ENCODE results near the gene GPR37. TPM values are rescaled to one million over a fixed set of nuclear protein-coding genes. Genes with fewer than 3 reads are reported as not detected.

The GPR37 gene
- polyA plus RNA-seq, 1 of the 3 experiments (the other 2 are of a cell fraction): 0.03 TPM

DNA sequence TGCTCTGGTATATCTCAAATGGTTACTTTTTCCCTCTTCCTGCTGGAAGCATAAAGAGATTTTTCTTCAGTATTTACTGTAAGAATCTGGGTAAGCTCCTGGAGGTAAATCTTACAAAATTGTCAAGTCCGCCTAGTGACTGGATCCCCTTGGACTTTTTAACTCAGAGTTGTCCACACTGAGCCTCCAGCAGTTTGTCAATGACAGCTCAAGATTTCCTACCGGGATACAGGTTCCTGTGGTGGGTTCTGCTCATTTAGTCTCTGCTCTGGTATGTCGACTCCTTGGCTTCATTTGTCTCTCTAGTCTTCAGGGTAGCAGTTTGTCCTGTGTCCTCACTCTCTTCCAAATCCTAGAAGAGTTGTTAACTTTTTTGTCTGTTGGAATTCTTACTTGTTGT is 27.0 kb downstream of the GPR37 start:
- H2AFZ ChIP-seq (ENCODE audit: low read depth): no peak overlapping the region

DNA sequence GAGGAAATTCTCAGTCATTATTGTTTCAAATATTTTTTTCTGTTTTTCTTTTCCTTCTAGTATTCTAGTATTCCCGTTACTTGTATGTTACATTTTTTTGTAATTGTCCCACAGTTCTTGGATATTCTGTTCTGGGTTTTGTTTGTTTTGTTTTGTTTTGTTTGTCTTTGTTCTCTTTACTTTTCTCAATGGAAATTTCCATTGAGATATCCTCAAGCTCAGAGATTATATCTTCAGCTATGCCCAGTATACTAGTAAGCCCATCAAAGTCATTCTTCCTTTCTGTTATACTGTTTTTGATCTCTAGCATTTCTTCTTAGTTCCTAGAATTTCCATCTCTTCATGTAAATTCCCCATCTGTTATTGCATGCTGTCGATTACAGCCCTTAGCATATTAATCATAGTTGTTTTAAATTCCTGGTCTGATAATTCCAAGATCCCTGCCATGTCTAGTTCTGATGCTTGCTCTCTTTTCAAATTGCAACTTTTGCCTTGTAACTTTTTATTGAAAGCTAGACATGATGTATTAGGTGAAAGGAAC is 27.8 kb downstream of the GPR37 start:
- POLR2A ChIA-PET: no interaction called here
- H3K27me3 ChIP-seq (ENCODE audit: insufficient read depth): no peaks in the 10 kb centered on the region
- WGBS (ENCODE audit: low lambda C conversion rate): 39% methylated on average over 2 of the region's 2 CpGs
- no peaks in the 10 kb centered on the region for H3K9me2 ChIP-seq
- no peaks in the 10 kb centered on the region for H3K4me1 ChIP-seq (ENCODE audit: control insufficient read depth in 1 of 2, insufficient read depth in 2 of 2, low read depth in 1 of 2, low read length in 1 of 2)
- CTCF ChIA-PET: no interaction called here
- H3K9ac ChIP-seq: no peak overlapping the region
- no peak overlapping the region for H3K4me3 ChIP-seq (ENCODE audit: low read depth in 2 of 2, low read length in 1 of 2)
- H4K20me1 ChIP-seq (ENCODE audit: insufficient read depth): no peaks in the 10 kb centered on the region
- TF ChIP-seq, protein P1, sequence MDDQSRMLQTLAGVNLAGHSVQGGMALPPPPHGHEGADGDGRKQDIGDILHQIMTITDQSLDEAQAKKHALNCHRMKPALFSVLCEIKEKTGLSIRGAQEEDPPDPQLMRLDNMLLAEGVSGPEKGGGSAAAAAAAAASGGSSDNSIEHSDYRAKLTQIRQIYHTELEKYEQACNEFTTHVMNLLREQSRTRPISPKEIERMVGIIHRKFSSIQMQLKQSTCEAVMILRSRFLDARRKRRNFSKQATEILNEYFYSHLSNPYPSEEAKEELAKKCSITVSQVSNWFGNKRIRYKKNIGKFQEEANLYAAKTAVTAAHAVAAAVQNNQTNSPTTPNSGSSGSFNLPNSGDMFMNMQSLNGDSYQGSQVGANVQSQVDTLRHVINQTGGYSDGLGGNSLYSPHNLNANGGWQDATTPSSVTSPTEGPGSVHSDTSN (IDR thresholded peaks at IDR 0.05): no peak
- TF ChIP-seq TEAD4 (IDR thresholded peaks at IDR 0.05; ENCODE audit: borderline replicate concordance, insufficient read depth): no peak
- TF ChIP-seq, protein P2, sequence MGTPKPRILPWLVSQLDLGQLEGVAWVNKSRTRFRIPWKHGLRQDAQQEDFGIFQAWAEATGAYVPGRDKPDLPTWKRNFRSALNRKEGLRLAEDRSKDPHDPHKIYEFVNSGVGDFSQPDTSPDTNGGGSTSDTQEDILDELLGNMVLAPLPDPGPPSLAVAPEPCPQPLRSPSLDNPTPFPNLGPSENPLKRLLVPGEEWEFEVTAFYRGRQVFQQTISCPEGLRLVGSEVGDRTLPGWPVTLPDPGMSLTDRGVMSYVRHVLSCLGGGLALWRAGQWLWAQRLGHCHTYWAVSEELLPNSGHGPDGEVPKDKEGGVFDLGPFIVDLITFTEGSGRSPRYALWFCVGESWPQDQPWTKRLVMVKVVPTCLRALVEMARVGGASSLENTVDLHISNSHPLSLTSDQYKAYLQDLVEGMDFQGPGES (IDR thresholded peaks at IDR 0.05; ENCODE audit: low read depth, low read length): no peak
- TF ChIP-seq MEF2A (IDR thresholded peaks at IDR 0.05; ENCODE audit: borderline replicate concordance, low read depth): no peak
- TF ChIP-seq, protein P3, sequence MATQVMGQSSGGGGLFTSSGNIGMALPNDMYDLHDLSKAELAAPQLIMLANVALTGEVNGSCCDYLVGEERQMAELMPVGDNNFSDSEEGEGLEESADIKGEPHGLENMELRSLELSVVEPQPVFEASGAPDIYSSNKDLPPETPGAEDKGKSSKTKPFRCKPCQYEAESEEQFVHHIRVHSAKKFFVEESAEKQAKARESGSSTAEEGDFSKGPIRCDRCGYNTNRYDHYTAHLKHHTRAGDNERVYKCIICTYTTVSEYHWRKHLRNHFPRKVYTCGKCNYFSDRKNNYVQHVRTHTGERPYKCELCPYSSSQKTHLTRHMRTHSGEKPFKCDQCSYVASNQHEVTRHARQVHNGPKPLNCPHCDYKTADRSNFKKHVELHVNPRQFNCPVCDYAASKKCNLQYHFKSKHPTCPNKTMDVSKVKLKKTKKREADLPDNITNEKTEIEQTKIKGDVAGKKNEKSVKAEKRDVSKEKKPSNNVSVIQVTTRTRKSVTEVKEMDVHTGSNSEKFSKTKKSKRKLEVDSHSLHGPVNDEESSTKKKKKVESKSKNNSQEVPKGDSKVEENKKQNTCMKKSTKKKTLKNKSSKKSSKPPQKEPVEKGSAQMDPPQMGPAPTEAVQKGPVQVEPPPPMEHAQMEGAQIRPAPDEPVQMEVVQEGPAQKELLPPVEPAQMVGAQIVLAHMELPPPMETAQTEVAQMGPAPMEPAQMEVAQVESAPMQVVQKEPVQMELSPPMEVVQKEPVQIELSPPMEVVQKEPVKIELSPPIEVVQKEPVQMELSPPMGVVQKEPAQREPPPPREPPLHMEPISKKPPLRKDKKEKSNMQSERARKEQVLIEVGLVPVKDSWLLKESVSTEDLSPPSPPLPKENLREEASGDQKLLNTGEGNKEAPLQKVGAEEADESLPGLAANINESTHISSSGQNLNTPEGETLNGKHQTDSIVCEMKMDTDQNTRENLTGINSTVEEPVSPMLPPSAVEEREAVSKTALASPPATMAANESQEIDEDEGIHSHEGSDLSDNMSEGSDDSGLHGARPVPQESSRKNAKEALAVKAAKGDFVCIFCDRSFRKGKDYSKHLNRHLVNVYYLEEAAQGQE (IDR thresholded peaks at IDR 0.05; ENCODE audit: low read depth, low read length): no peak
- TF ChIP-seq YY1 (IDR thresholded peaks at IDR 0.05; ENCODE audit: low read depth): no peak
- TF ChIP-seq SIN3A (IDR thresholded peaks at IDR 0.05; ENCODE audit: borderline replicate concordance, low read depth, low read length): no peak
- no peak for TF ChIP-seq FOXM1 (IDR thresholded peaks at IDR 0.05; ENCODE audit: low read depth)
- H3K79me2 ChIP-seq (ENCODE audit: insufficient read depth): no peaks in the 10 kb centered on the region
- H3F3A ChIP-seq (replicated peaks; ENCODE audit: insufficient read depth): no peaks in the 10 kb centered on the region
- DNase-seq: no peak
- H3K36me3 ChIP-seq (replicated peaks in 1 of 2; ENCODE audit: control insufficient read depth in 1 of 2, insufficient read depth in 2 of 2, low read length in 1 of 2): no peaks in the 10 kb centered on the region
- H3K9me3 ChIP-seq: no peaks in the 10 kb centered on the region
- H3K27ac ChIP-seq (ENCODE audit: low read depth in 2 of 2, low read length in 1 of 2): no peak overlapping the region
- no peak overlapping the region for H2AFZ ChIP-seq (ENCODE audit: low read depth)
- no peak overlapping the region for H3K4me2 ChIP-seq

More for the DNA sequence above, 27.0 kb downstream of the GPR37 start:
- H3F3A ChIP-seq (replicated peaks; ENCODE audit: insufficient read depth): no peaks in the 10 kb centered on the region
- H3K79me2 ChIP-seq (ENCODE audit: insufficient read depth): no peaks in the 10 kb centered on the region
- TF ChIP-seq ELF1 (IDR thresholded peaks at IDR 0.05): no peak
- no peak for TF ChIP-seq RXRA (IDR thresholded peaks at IDR 0.05; ENCODE audit: borderline replicate concordance, low read depth)
- no peak for TF ChIP-seq SMC3 (IDR thresholded peaks at IDR 0.05; ENCODE audit: low read depth, low read length)
- TF ChIP-seq, protein P4, sequence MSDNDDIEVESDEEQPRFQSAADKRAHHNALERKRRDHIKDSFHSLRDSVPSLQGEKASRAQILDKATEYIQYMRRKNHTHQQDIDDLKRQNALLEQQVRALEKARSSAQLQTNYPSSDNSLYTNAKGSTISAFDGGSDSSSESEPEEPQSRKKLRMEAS (IDR thresholded peaks at IDR 0.05; ENCODE audit: low read depth): no peak
- POLR2A ChIA-PET: no interaction called here
- WGBS (ENCODE audit: low lambda C conversion rate): 40% methylated on average over 3 of the region's 3 CpGs
- no peak overlapping the region for H3K4me3 ChIP-seq (ENCODE audit: low read depth in 2 of 2, low read length in 1 of 2)
- no peak for DNase-seq
- no peaks in the 10 kb centered on the region for H4K20me1 ChIP-seq (ENCODE audit: insufficient read depth)
- no peaks in the 10 kb centered on the region for H3K4me1 ChIP-seq (ENCODE audit: control insufficient read depth in 1 of 2, insufficient read depth in 2 of 2, low read depth in 1 of 2, low read length in 1 of 2)
- H3K27ac ChIP-seq (ENCODE audit: low read depth in 2 of 2, low read length in 1 of 2): no peak overlapping the region
- H3K9me2 ChIP-seq: no peaks in the 10 kb centered on the region
- no peaks in the 10 kb centered on the region for H3K9me3 ChIP-seq
- H3K4me2 ChIP-seq: no peak overlapping the region
- H3K36me3 ChIP-seq (replicated peaks in 1 of 2; ENCODE audit: control insufficient read depth in 1 of 2, insufficient read depth in 2 of 2, low read length in 1 of 2): no peaks in the 10 kb centered on the region
- H3K27me3 ChIP-seq (ENCODE audit: insufficient read depth): no peaks in the 10 kb centered on the region
- H3K9ac ChIP-seq: no peak overlapping the region
- CTCF ChIA-PET: interaction anchor here (0.9 kb wide), 1 partner anchor 47 kb away, joined by 3 read pairs; no protein-coding TSS in a partner anchor

Data from SK-N-SH (cell line).